ENCODE measurements around the gene CGN.

Gene CGN

GRCh38 chr1:151581451-151581850, 70.3 kb downstream of the CGN start:
- no peaks in the 10 kb centered on the region for H3K9me3 ChIP-seq (ENCODE audit: control insufficient read depth in 1 of 2, low read length in 2 of 2)
- H3K36me3 ChIP-seq (ENCODE audit: control insufficient read depth in 1 of 2, insufficient read depth in 2 of 2, low read length in 2 of 2), result peaks cover 23 to 28% of the 10 kb centered on the region in 2 donors
- H3K27ac ChIP-seq (ENCODE audit: low read length), result no peak overlapping the region
- H3K4me3 ChIP-seq (ENCODE audit: low read depth in 1 of 2, low read length in 2 of 2), result no peak overlapping the region
- H3K27me3 ChIP-seq (ENCODE audit: low read depth, low read length), result no peaks in the 10 kb centered on the region
- H3K4me1 ChIP-seq (ENCODE audit: control insufficient read depth in 1 of 2, insufficient read depth in 2 of 2, low read length in 2 of 2), result peaks cover 0 to 5% of the 10 kb centered on the region in 2 donors

GRCh38 chr1:151581921-151582320, 70.7 kb downstream of the CGN start:
- peaks cover 23 to 27% of the 10 kb centered on the region in 2 donors for H3K36me3 ChIP-seq (ENCODE audit: control insufficient read depth in 1 of 2, insufficient read depth in 2 of 2, low read length in 2 of 2)
- H3K4me3 ChIP-seq (ENCODE audit: low read depth in 1 of 2, low read length in 2 of 2), result no peak overlapping the region
- peaks cover 0 to 5% of the 10 kb centered on the region in 2 donors for H3K4me1 ChIP-seq (ENCODE audit: control insufficient read depth in 1 of 2, insufficient read depth in 2 of 2, low read length in 2 of 2)
- H3K27me3 ChIP-seq (ENCODE audit: low read depth, low read length), result no peaks in the 10 kb centered on the region
- no peaks in the 10 kb centered on the region for H3K9me3 ChIP-seq (ENCODE audit: control insufficient read depth in 1 of 2, low read length in 2 of 2)
- H3K27ac ChIP-seq (ENCODE audit: low read length), result no peak overlapping the region

GRCh38 chr1:151583796-151584195, 72.6 kb downstream of the CGN start:
- Histone ChIP-seq H3K4me3 (ENCODE audit: low read depth in 1 of 2, low read length in 2 of 2) (no peak overlapping the region), H3K27me3 (ENCODE audit: low read depth, low read length) (no peaks in the 10 kb centered on the region), H3K36me3 (ENCODE audit: control insufficient read depth in 1 of 2, insufficient read depth in 2 of 2, low read length in 2 of 2) (peaks cover 22 to 23% of the 10 kb centered on the region in 2 donors), H3K9me3 (ENCODE audit: control insufficient read depth in 1 of 2, low read length in 2 of 2) (no peaks in the 10 kb centered on the region), H3K4me1 (ENCODE audit: control insufficient read depth in 1 of 2, insufficient read depth in 2 of 2, low read length in 2 of 2) (peaks cover 0 to 5% of the 10 kb centered on the region in 2 donors), H3K27ac (ENCODE audit: low read length) (no peak overlapping the region)

- Histone ChIP-seq H3K4me3 (ENCODE audit: low read depth in 1 of 2, low read length in 2 of 2) (no peak overlapping the region), H3K27ac (ENCODE audit: low read length) (no peak overlapping the region), H3K27me3 (ENCODE audit: low read depth, low read length) (no peaks in the 10 kb centered on the region), H3K36me3 (ENCODE audit: control insufficient read depth in 1 of 2, insufficient read depth in 2 of 2, low read length in 2 of 2) (peaks cover 17 to 22% of the 10 kb centered on the region in 2 donors), H3K9me3 (ENCODE audit: control insufficient read depth in 1 of 2, low read length in 2 of 2) (no peaks in the 10 kb centered on the region), H3K4me1 (ENCODE audit: control insufficient read depth in 1 of 2, insufficient read depth in 2 of 2, low read length in 2 of 2) (peaks cover 0 to 5% of the 10 kb centered on the region in 2 donors)
Observed at GRCh38 chr1:151584278-151584677, 73.1 kb downstream of the CGN start.

- Histone ChIP-seq H3K9me3 (ENCODE audit: control insufficient read depth in 1 of 2, low read length in 2 of 2) (no peaks in the 10 kb centered on the region), H3K27ac (ENCODE audit: low read length) (no peak overlapping the region), H3K4me1 (ENCODE audit: control insufficient read depth in 1 of 2, insufficient read depth in 2 of 2, low read length in 2 of 2) (peaks cover 0 to 5% of the 10 kb centered on the region in 2 donors), H3K4me3 (ENCODE audit: low read depth in 1 of 2, low read length in 2 of 2) (no peak overlapping the region), H3K27me3 (ENCODE audit: low read depth, low read length) (no peaks in the 10 kb centered on the region), H3K36me3 (ENCODE audit: control insufficient read depth in 1 of 2, insufficient read depth in 2 of 2, low read length in 2 of 2) (peaks cover 13 to 17% of the 10 kb centered on the region in 2 donors)
Observed at GRCh38 chr1:151584780-151585179, 73.6 kb downstream of the CGN start.

- Histone ChIP-seq H3K27me3 (ENCODE audit: low read depth, low read length) (no peaks in the 10 kb centered on the region), H3K36me3 (ENCODE audit: control insufficient read depth in 1 of 2, insufficient read depth in 2 of 2, low read length in 2 of 2) (peaks cover 11 to 13% of the 10 kb centered on the region in 2 donors), H3K9me3 (ENCODE audit: control insufficient read depth in 1 of 2, low read length in 2 of 2) (no peaks in the 10 kb centered on the region), H3K4me1 (ENCODE audit: control insufficient read depth in 1 of 2, insufficient read depth in 2 of 2, low read length in 2 of 2) (peaks cover 0 to 5% of the 10 kb centered on the region in 2 donors), H3K27ac (ENCODE audit: low read length) (no peak overlapping the region), H3K4me3 (ENCODE audit: low read depth in 1 of 2, low read length in 2 of 2) (no peak overlapping the region)
Observed at GRCh38 chr1:151585622-151586021, 74.4 kb downstream of the CGN start.

Data from muscle layer of duodenum (tissue), 2 donors.